GM12878 (cell line): ENCODE results near the gene KDM8. TPM values are rescaled to one million over a fixed set of nuclear protein-coding genes. Genes with fewer than 3 reads are reported as not detected.

Experiments
- ATAC-seq: fragments of 200-7000 bp; cut with Tn5 transposase; 3 replicates; pipeline ENCODE4 v1.9.1; 2020; ENCODE audit warnings: mild to moderate bottlenecking, moderate library complexity
- BruUV-seq: library from RNA; stranded (reverse); fragments of 400-500 nt; replicated peaks from 2 replicates; lab custom pipeline; 2021; lab: Mats Ljungman, UMichigan
- CTCF ChIA-PET: fragments of 300-600 bp; sonication (Branson Sonifier 250); formaldehyde crosslinking; extraction: SDS; loops from one replicate; lab custom pipeline; 2021; ENCODE audit warnings: inconsistent platforms; lab: Yijun Ruan, JAX
- POLR2A ChIA-PET: fragments of 350-600 bp; formaldehyde crosslinking; extraction: SDS; loops from one replicate; lab custom pipeline; 2021; ENCODE audit warnings: inconsistent platforms; lab: Charles Lee
- RAD21 ChIA-PET: fragments of 300-600 bp; sonication (Branson Sonifier 250); formaldehyde crosslinking; loops from one replicate; lab custom pipeline; 2023; ENCODE audit warnings: antibody characterized with exemption; ENCODE audit not compliant: unreplicated experiment; lab: Charles Lee
- SMC1A ChIA-PET: fragments of 300-600 bp; sonication (Branson Sonifier 250); formaldehyde crosslinking; loops from one replicate; lab custom pipeline; 2023; ENCODE audit not compliant: unreplicated experiment, uncharacterized antibody; lab: Charles Lee
- DNase-seq: peaks from one replicate; pipeline ENCODE4 v3.0.0-alpha.2; 2011; ENCODE audit warnings: low read depth, low spot score
- FAIRE-seq: peaks from 3 replicates; lab custom pipeline; 2011; peaks lifted over from hg19 to GRCh38; lab: Jason Lieb, UNC
- H2AFZ ChIP-seq: 2 replicates; pipeline ENCODE4 v1.6.0; 2011; ENCODE audit warnings: low read depth, low read length, control low read depth; ENCODE audit not compliant: control insufficient read depth
- H3K27ac ChIP-seq: 2 replicates; pipeline ENCODE4 v1.5.1; 2011; ENCODE audit warnings: control low read depth; ENCODE audit not compliant: control insufficient read depth, insufficient read depth
- H3K27me3 ChIP-seq, 2 experiments: replicated peaks in 1 of 2; 2 replicates each; pipeline versions ENCODE4 v1.6.0 to v1.6.1; 2011; ENCODE audit warnings: low read length in 1 of 2; ENCODE audit not compliant: control insufficient read depth in 2 of 2, insufficient read depth in 2 of 2
- H3K36me3 ChIP-seq, 2 experiments: 2 replicates each; pipeline ENCODE4 v1.5.1; 2011; ENCODE audit warnings: low read length in 1 of 2; ENCODE audit not compliant: control insufficient read depth in 2 of 2, insufficient read depth in 2 of 2
- H3K4me1 ChIP-seq: 2 replicates; pipeline ENCODE4 v1.6.1; 2011; ENCODE audit warnings: mild to moderate bottlenecking, low read length, moderate library complexity, mixed read lengths; ENCODE audit not compliant: control insufficient read depth, insufficient read depth
- H3K4me2 ChIP-seq: 2 replicates; pipeline ENCODE4 v1.6.0; 2011; ENCODE audit warnings: control low read depth; ENCODE audit not compliant: control insufficient read depth, insufficient read depth
- H3K4me3 ChIP-seq: fragments of 200-600 bp; sonication (generic); 2 replicates; pipeline ENCODE4 v1.5.1; 2016
- H3K79me2 ChIP-seq: 2 replicates; pipeline ENCODE4 v1.6.0; 2011; ENCODE audit warnings: low read length; ENCODE audit not compliant: control insufficient read depth, insufficient read depth
- H3K9ac ChIP-seq: 2 replicates; pipeline ENCODE4 v1.8.0; 2011; ENCODE audit warnings: low read length, control low read depth, mixed read lengths; ENCODE audit not compliant: control insufficient read depth, insufficient read depth
- H3K9me3 ChIP-seq: replicated peaks from 3 replicates; pipeline ENCODE4 v1.5.1; 2011; ENCODE audit warnings: mild to moderate bottlenecking, low read length; ENCODE audit not compliant: control insufficient read depth, insufficient read depth
- H4K20me1 ChIP-seq: 2 replicates; pipeline ENCODE4 v1.6.0; 2011; ENCODE audit not compliant: control insufficient read depth, insufficient read depth
- CBFB ChIP-seq: IDR thresholded peaks from 2 replicates; pipeline ENCODE4 v1.6.1; 2016; ENCODE audit warnings: antibody characterized with exemption, low read depth
- FOXM1 ChIP-seq: IDR thresholded peaks from 2 replicates; pipeline ENCODE4 v1.6.1; 2012; ENCODE audit warnings: low read depth, mild to moderate bottlenecking, inconsistent platforms, low read length, moderate library complexity
- IRF4 ChIP-seq: IDR thresholded peaks from 2 replicates; pipeline ENCODE4 v1.6.1; 2011; ENCODE audit warnings: low read depth, low read length
- KDM1A ChIP-seq: fragments of 200-600 bp; sonication (generic); IDR thresholded peaks from 2 replicates; pipeline ENCODE4 v1.6.1; 2016; ENCODE audit warnings: borderline replicate concordance
- MEF2A ChIP-seq: IDR thresholded peaks from 2 replicates; pipeline ENCODE4 v1.6.1; 2011; ENCODE audit warnings: low read depth, mild to moderate bottlenecking, low read length, moderate library complexity; ENCODE audit not compliant: insufficient read depth
- POLR2AphosphoS5 ChIP-seq: IDR thresholded peaks from 2 replicates; pipeline ENCODE4 v1.6.1; 2011; ENCODE audit warnings: mild to moderate bottlenecking, low read length, inconsistent platforms
- REST ChIP-seq: IDR thresholded peaks from 2 replicates; pipeline ENCODE4 v1.6.1; 2012; ENCODE audit warnings: mild to moderate bottlenecking, low read depth, low read length
- SREBF2 ChIP-seq: IDR thresholded peaks from 2 replicates; pipeline ENCODE4 v1.6.1; 2012; ENCODE audit warnings: mild to moderate bottlenecking, low read length
- WGBS: methylation state at CpG from one replicate; pipeline ENCODE4 v1.1.6; 2016; ENCODE audit warnings: low lambda C conversion rate; ENCODE audit not compliant: insufficient replicate concordance, insufficient coverage; ENCODE audit errors: missing lambda C conversion rate; 5-methylcytosine and 5-hydroxymethylcytosine counted together
- in situ Hi-C: fragments of 300-500 bp; cut with MboI; formaldehyde crosslinking; loops from 9 replicates; pipeline ENCODE4 v1.14.3; 2018; ENCODE audit warnings: mixed read lengths
- intact Hi-C: fragments of 100-400 bp; cut with micrococcal nuclease; formaldehyde crosslinking; loops from one replicate; pipeline ENCODE4 v1.14.2; 2022; ENCODE audit not compliant: unreplicated experiment
- polyA plus RNA-seq, 11 experiments: library from polyadenylated mRNA; depleted of rRNA in 4 of 11; unstranded in 6 of 11; stranded (reverse) in 5 of 11; fragments of >200 nt; fragmentation: Nextera tagmentation in 4 of 11; fragmentation: Illumina TruSeq in 1 of 11; extraction: Ambion mirVana in 4 of 11; extraction: Trizol in 1 of 11; gene quantifications; 1 replicate in 1 of 11; 2 replicates in 10 of 11; pipeline versions ENCODE4 v1.2.1 to v1.2.3, GENCODE V29; 2011 to 2016; ENCODE audit warnings: inconsistent platforms in 2 of 11, missing spikeins in 2 of 11, low read depth in 1 of 11
- total RNA-seq, 4 experiments: library from RNA; depleted of rRNA in 3 of 4; stranded (reverse); fragments of >200 nt in 3 of 4; fragmentation: Illumina TruSeq in 1 of 4; extraction: Trizol in 1 of 4; gene quantifications; 2 replicates each; pipeline versions ENCODE4 v1.2.1 to v1.2.3, GENCODE V29; 2013 to 2021

KDM8 gene
- total and polyA plus RNA-seq, 10 of the 15 experiments (the other 5 are each of a cell fraction or from before 2014, with no cell fraction given) = 0.79 to 8.9 (median 5.8) TPM

GRCh38 chr16:27169511-27170071 is 33.7 kb upstream of the KDM8 start (continued):
- TF ChIP-seq REST (no peak), POLR2AphosphoS5 (no peak), CBFB (peak; percentile 57), KDM1A (no peak), FOXM1 (no peak), IRF4 (no peak)

- no peak overlapping the region for H3K4me2 ChIP-seq
- SMC1A ChIA-PET = interaction anchor here (1.2 to 2.1 kb wide), 2 partner anchors 63 to 201 kb away, joined by 4 to 6 read pairs; no protein-coding TSS in a partner anchor
- 33% methylated on average over 3 of the region's 4 CpGs for WGBS
- 0 out of 4 replicates have a peak, but pooled peaks cover 0 to 2% of the 10 kb centered on the region in 2 experiments for H3K27me3 ChIP-seq
- no peak overlapping the region for H3K27ac ChIP-seq
- peaks cover 13% of the 10 kb centered on the region for H3K4me1 ChIP-seq
- no peak overlapping the region for H2AFZ ChIP-seq
- in situ Hi-C loops = loop anchor here (10.0 kb wide), 1 partner anchor 283 kb away; no protein-coding TSS in a partner anchor
- peaks cover 4% of the 10 kb centered on the region; the same call in 1 of the 3 replicates for H3K9me3 ChIP-seq
- H3K9ac ChIP-seq = no peak overlapping the region
- no peak for TF ChIP-seq MEF2A
- no peak for TF ChIP-seq SREBF2
- TF ChIP-seq, all 136 proteins: peak for 0
- Histone ChIP-seq H4K20me1 (no peaks in the 10 kb centered on the region), H3K4me3 (no peak overlapping the region), H3K36me3 (no peaks in the 10 kb centered on the region), H3K79me2 (no peaks in the 10 kb centered on the region)
- FAIRE-seq = no peak
- no peak for DNase-seq
- intact Hi-C loops = no loop called here
- no peak for ATAC-seq
- ChIA-PET CTCF (interaction anchor here (1.0 to 3.1 kb wide), 8 partner anchors 8 to 282 kb away, joined by 3 to 24 read pairs (median 5); no protein-coding TSS in a partner anchor), RAD21 (no interaction called here), POLR2A (interaction anchor here (0.7 to 1.0 kb wide), 2 partner anchors 22 to 284 kb away, joined by 3 read pairs; no protein-coding TSS in a partner anchor)
- no TSS peak for BruUV-seq
Measured at GRCh38 chr16:27171584-27171983, 31.7 kb upstream of the KDM8 start.
